IMR-90 (cell line): ENCODE measurements around the gene IL13. TPM values are rescaled to one million over a fixed set of nuclear protein-coding genes. Genes with fewer than 3 reads are reported as not detected.
A peak's percentile ranks its signal among the peaks of the same experiment; 100 is the strongest.

ENCODE experiments used
- ATAC-seq: fragments of 200-7000 bp; cut with Tn5 transposase; 2 replicates; pipeline ENCODE4 v1.9.1; 2020; ENCODE audit warnings: low read depth, mild to moderate bottlenecking, moderate library complexity
- BruUV-seq: library from RNA; stranded (reverse); fragments of 400-500 nt; replicated peaks from 2 replicates; lab custom pipeline; 2021; lab: Mats Ljungman, UMichigan
- CTCF ChIA-PET: fragments of 300-600 bp; formaldehyde crosslinking; extraction: SDS; loops from one replicate; lab custom pipeline; 2021; ENCODE audit warnings: antibody characterized with exemption; lab: Yijun Ruan, JAX
- POLR2A ChIA-PET: fragments of 300-600 bp; sonication (Branson Sonifier 250); formaldehyde crosslinking; loops from one replicate; lab custom pipeline; 2022; ENCODE audit warnings: antibody characterized with exemption; ENCODE audit not compliant: unreplicated experiment; lab: Charles Lee
- DNase-seq: peaks from one replicate; pipeline ENCODE4 v3.0.0; 2013
- H2AFZ ChIP-seq: replicated peaks from 2 replicates; pipeline ENCODE3; 2013; ENCODE audit warnings: low read length, mild to moderate bottlenecking; ENCODE audit not compliant: poor library complexity
- H2AK5ac ChIP-seq: 2 replicates; pipeline ENCODE4 v1.6.1; 2013; ENCODE audit warnings: low read depth, low read length, inconsistent platforms
- H2AK9ac ChIP-seq: replicated peaks from 2 replicates; pipeline ENCODE3; 2013; ENCODE audit warnings: mild to moderate bottlenecking, low read depth, low read length, moderate library complexity; ENCODE audit not compliant: poor library complexity
- H2BK120ac ChIP-seq: 2 replicates; pipeline ENCODE4 v1.6.1; 2013; ENCODE audit warnings: low read depth, low read length, inconsistent platforms
- H2BK15ac ChIP-seq: 3 replicates; pipeline ENCODE4 v1.6.1; 2013; ENCODE audit warnings: low read depth, low read length, inconsistent platforms
- H2BK20ac ChIP-seq: 2 replicates; pipeline ENCODE4 v1.6.1; 2013; ENCODE audit warnings: low read depth, mild to moderate bottlenecking, inconsistent platforms, low read length, moderate library complexity
- H2BK5ac ChIP-seq: 2 replicates; pipeline ENCODE4 v1.6.1; 2013; ENCODE audit warnings: mild to moderate bottlenecking, low read depth, low read length, inconsistent platforms; ENCODE audit not compliant: poor library complexity, severe bottlenecking
- H3K14ac ChIP-seq: replicated peaks from 2 replicates; pipeline ENCODE4 v1.6.1; 2013; ENCODE audit warnings: low read depth, low read length, inconsistent platforms
- H3K18ac ChIP-seq: 2 replicates; pipeline ENCODE4 v1.6.1; 2013; ENCODE audit warnings: low read depth, low read length, control low read depth
- H3K23ac ChIP-seq: 2 replicates; pipeline ENCODE4 v1.6.1; 2013; ENCODE audit warnings: low read depth, low read length, inconsistent platforms
- H3K27ac ChIP-seq: 2 replicates; pipeline ENCODE4 v1.5.1; 2013; ENCODE audit warnings: mild to moderate bottlenecking, control low read depth, low read length; ENCODE audit not compliant: insufficient read depth
- H3K27me3 ChIP-seq: 2 replicates; pipeline ENCODE4 v1.6.1; 2013; ENCODE audit warnings: low read length; ENCODE audit not compliant: control insufficient read depth, insufficient read depth
- H3K36me3 ChIP-seq: 2 replicates; pipeline ENCODE4 v1.6.1; 2013; ENCODE audit warnings: low read length, mixed read lengths; ENCODE audit not compliant: control insufficient read depth, insufficient read depth
- H3K4ac ChIP-seq: 2 replicates; pipeline ENCODE4 v1.6.1; 2013; ENCODE audit warnings: low read depth, low read length, inconsistent platforms
- H3K4me1 ChIP-seq: 2 replicates; pipeline ENCODE4 v1.6.1; 2013; ENCODE audit warnings: low read length, mixed read lengths; ENCODE audit not compliant: control insufficient read depth, insufficient read depth
- H3K4me2 ChIP-seq: 2 replicates; pipeline ENCODE4 v1.6.1; 2013; ENCODE audit warnings: low read depth, mild to moderate bottlenecking, control low read depth, low read length, moderate library complexity
- H3K4me3 ChIP-seq: 2 replicates; pipeline ENCODE4 v1.5.1; 2013; ENCODE audit warnings: low read depth, mild to moderate bottlenecking, control low read depth, low read length, moderate library complexity; ENCODE audit not compliant: insufficient read depth
- H3K56ac ChIP-seq: 2 replicates; pipeline ENCODE4 v1.6.1; 2013; ENCODE audit warnings: low read length, inconsistent platforms; ENCODE audit not compliant: insufficient read depth; ENCODE audit errors: extremely low read depth
- H3K79me1 ChIP-seq, 2 experiments: 2 replicates each; pipeline ENCODE4 v1.6.1; 2013; ENCODE audit warnings: low read length in 2 of 2, inconsistent platforms in 1 of 2, low read depth in 1 of 2
- H3K9ac ChIP-seq: 2 replicates; pipeline ENCODE4 v1.6.1; 2013; ENCODE audit warnings: low read depth, low read length, control low read depth
- H3K9me1 ChIP-seq: 2 replicates; pipeline ENCODE4 v1.6.1; 2013; ENCODE audit warnings: low read length, inconsistent platforms; ENCODE audit not compliant: insufficient read depth
- H3K9me3 ChIP-seq: 2 replicates; pipeline ENCODE4 v1.6.1; 2013; ENCODE audit warnings: low read length; ENCODE audit not compliant: control insufficient read depth, insufficient read depth
- H4K20me1 ChIP-seq: 2 replicates; pipeline ENCODE4 v1.6.1; 2013; ENCODE audit warnings: low read length, inconsistent platforms; ENCODE audit not compliant: insufficient read depth
- H4K5ac ChIP-seq: 2 replicates; pipeline ENCODE4 v1.6.1; 2013; ENCODE audit warnings: mild to moderate bottlenecking, low read depth, low read length, control low read depth
- H4K8ac ChIP-seq, 2 experiments: 2 replicates each; pipeline ENCODE4 v1.6.1; 2013; ENCODE audit warnings: low read depth in 2 of 2, low read length in 2 of 2, control low read depth in 1 of 2, inconsistent platforms in 1 of 2
- H4K91ac ChIP-seq: 2 replicates; pipeline ENCODE4 v1.6.1; 2013; ENCODE audit warnings: low read depth, low read length, inconsistent platforms; ENCODE audit not compliant: insufficient read depth
- BHLHE40 ChIP-seq: fragments of 150-350 bp; IDR thresholded peaks from 2 replicates; pipeline ENCODE4 v1.6.1; 2016; ENCODE audit warnings: mild to moderate bottlenecking, low read depth, low read length
- CEBPB ChIP-seq: IDR thresholded peaks from 2 replicates; pipeline ENCODE4 v1.6.1; 2012; ENCODE audit warnings: low read depth, low read length, improper control_type of control experiment
- CHD1 ChIP-seq: IDR thresholded peaks from 2 replicates; pipeline ENCODE4 v1.6.1; 2012; ENCODE audit warnings: low read depth, low read length, improper control_type of control experiment
- CTCF ChIP-seq: conservative IDR thresholded peaks from 2 replicates; pipeline ENCODE4 v1.5.1; 2012; ENCODE audit warnings: mild to moderate bottlenecking, low read depth, low read length, improper control_type of control experiment
- ELK1 ChIP-seq: fragments of 150-350 bp; IDR thresholded peaks from 2 replicates; pipeline ENCODE4 v1.6.1; 2016; ENCODE audit warnings: low read depth, mild to moderate bottlenecking, low read length, moderate library complexity, borderline replicate concordance
- FOS ChIP-seq: fragments of 150-350 bp; IDR thresholded peaks from 2 replicates; pipeline ENCODE4 v1.6.1; 2016; ENCODE audit warnings: low read depth, low read length
- MAFK ChIP-seq: IDR thresholded peaks from 2 replicates; pipeline ENCODE4 v1.6.1; 2012; ENCODE audit warnings: low read depth, low read length, improper control_type of control experiment
- MAZ ChIP-seq: IDR thresholded peaks from 2 replicates; pipeline ENCODE4 v1.6.1; 2012; ENCODE audit warnings: low read depth, mild to moderate bottlenecking, low read length, improper control_type of control experiment, moderate library complexity, borderline replicate concordance
- MXI1 ChIP-seq: IDR thresholded peaks from 2 replicates; pipeline ENCODE4 v1.6.1; 2012; ENCODE audit warnings: low read depth, mild to moderate bottlenecking, low read length, moderate library complexity, borderline replicate concordance
- NFE2L2 ChIP-seq: fragments of 150-350 bp; IDR thresholded peaks from 2 replicates; pipeline ENCODE4 v1.6.1; 2016; ENCODE audit warnings: low read depth, mild to moderate bottlenecking, low read length
- POLR2A ChIP-seq: IDR thresholded peaks from 2 replicates; pipeline ENCODE4 v1.6.1; 2012; ENCODE audit warnings: mild to moderate bottlenecking, low read depth, low read length
- RAD21 ChIP-seq: IDR thresholded peaks from 2 replicates; pipeline ENCODE4 v1.6.1; 2012; ENCODE audit warnings: low read length, improper control_type of control experiment
- RCOR1 ChIP-seq: IDR thresholded peaks from 2 replicates; pipeline ENCODE4 v1.6.1; 2012; ENCODE audit warnings: mild to moderate bottlenecking, low read length, improper control_type of control experiment; ENCODE audit not compliant: insufficient replicate concordance
- RFX5 ChIP-seq: IDR thresholded peaks from 2 replicates; pipeline ENCODE4 v1.8.0; 2012; ENCODE audit warnings: low read depth, mild to moderate bottlenecking, low read length, moderate library complexity
- SMC3 ChIP-seq: fragments of 150-350 bp; IDR thresholded peaks from 2 replicates; pipeline ENCODE4 v1.6.1; 2016; ENCODE audit warnings: low read depth, mild to moderate bottlenecking, antibody characterized with exemption, low read length, moderate library complexity
- USF2 ChIP-seq: fragments of 150-350 bp; IDR thresholded peaks from 2 replicates; pipeline ENCODE4 v1.6.1; 2017; ENCODE audit warnings: mild to moderate bottlenecking, antibody characterized with exemption, low read length, low read depth
- WGBS, 2 experiments: methylation state at CpG; one replicate each; pipeline versions ENCODE4 v1.1.5 to v1.1.7; 2013; ENCODE audit warnings: missing lambda C conversion rate in 2 of 2; ENCODE audit not compliant: insufficient read length in 1 of 2; ENCODE audit errors: extremely low coverage in 2 of 2; 5-methylcytosine and 5-hydroxymethylcytosine counted together
- dilution Hi-C: fragments of 300-500 bp; cut with HindIII; formaldehyde crosslinking; loops from one replicate; pipeline ENCODE4 v1.14.3; 2018; ENCODE audit warnings: low sequenced_read_pairs; ENCODE audit not compliant: unreplicated experiment
- in situ Hi-C: fragments of 300-500 bp; cut with MboI; formaldehyde crosslinking; loops from 3 replicates; pipeline ENCODE4 v1.14.3; 2019; ENCODE audit warnings: low sequenced_read_pairs, inconsistent platforms, mixed read lengths
- intact Hi-C: fragments of 100-400 bp; cut with micrococcal nuclease; formaldehyde crosslinking; loops from 2 replicates; pipeline ENCODE4 v1.10.0; 2022
- polyA plus RNA-seq, 3 experiments: library from polyadenylated mRNA; depleted of rRNA; stranded (reverse); fragments of >200 nt; gene quantifications; 2 replicates each; pipeline ENCODE4 v1.2.3, GENCODE V29; 2012; ENCODE audit warnings: low replicate concordance in 1 of 3
- total RNA-seq: library from RNA; depleted of rRNA; stranded (reverse); fragments of >200 nt; gene quantifications from 2 replicates; pipeline ENCODE4 v1.2.3, GENCODE V29; 2012

IL13 gene
- total and polyA plus RNA-seq, 2 of the 4 experiments (the other 2 are of a cell fraction): not detected

GRCh38 chr5:132677191-132677590 lies 19.2 kb downstream of the IL13 start:
- CTCF ChIA-PET: interaction anchor here (1.0 kb wide), 1 partner anchor 9 kb away, joined by 3 read pairs; no protein-coding TSS in a partner anchor
- Histone ChIP-seq H2AK9ac (no peak overlapping the region), H3K23ac (peak overlapping the region; percentile 46; the same call in 1 of the 2 replicates), H2BK5ac (peak overlapping the region; percentile 76), H3K27ac (no peak overlapping the region), H3K79me1 (no peaks in the 10 kb centered on the region), H3K9me3 (no peaks in the 10 kb centered on the region), H3K4me3 (no peak overlapping the region), H3K4me1 (peaks cover 18% of the 10 kb centered on the region), H3K18ac (peak overlapping the region; percentile 22; the same call in 1 of the 2 replicates), H3K27me3 (no peaks in the 10 kb centered on the region), H2BK15ac (peak overlapping the region; percentile 97; the same call in 1 of the 3 replicates), H3K14ac (peak overlapping the region; percentile 39), H3K9me1 (peaks cover 25% of the 10 kb centered on the region), H2AFZ (peak overlapping the region; percentile 67), H3K4ac (peak overlapping the region; percentile 90), H4K91ac (peak overlapping the region; percentile 83; the same call in 1 of the 2 replicates), H3K9ac (no peak overlapping the region), H3K4me2 (peak overlapping the region; percentile 23; the same call in 1 of the 2 replicates), H4K5ac (no peak overlapping the region), H3K56ac (peak overlapping the region; percentile 19), H2BK20ac (peak overlapping the region; percentile 88), H4K8ac (peak overlapping the region; percentile 45 to 73; a peak in 2 of 4 replicates), H2AK5ac (no peak overlapping the region), H4K20me1 (no peaks in the 10 kb centered on the region), H3K36me3 (no peaks in the 10 kb centered on the region), H2BK120ac (peak overlapping the region; percentile 91)
- POLR2A ChIA-PET: no interaction called here
- peak; percentile 91 for DNase-seq
- ATAC-seq: peak; percentile 89
- no TSS peak for BruUV-seq
- dilution Hi-C loops (no loop called here), intact Hi-C loops (no loop called here), in situ Hi-C loops (no loop called here)
- TF ChIP-seq RCOR1: peak; percentile 73
- TF ChIP-seq FOS: peak; percentile 70
- TF ChIP-seq BHLHE40: no peak
- TF ChIP-seq RAD21: peak; percentile 46; the same call in 1 of the 2 replicates
- TF ChIP-seq USF2: no peak
- TF ChIP-seq MAZ: no peak
- TF ChIP-seq CTCF: peak; percentile 57
- no peak for TF ChIP-seq ELK1
- TF ChIP-seq MAFK: no peak
- TF ChIP-seq MXI1: peak; percentile 63; the same call in 1 of the 2 replicates
- TF ChIP-seq NFE2L2: no peak
- peak; percentile 39; the same call in 1 of the 2 replicates for TF ChIP-seq SMC3
- TF ChIP-seq CEBPB: no peak
- no peak for TF ChIP-seq CHD1
- TF ChIP-seq RFX5: no peak
- TF ChIP-seq POLR2A: no peak
- WGBS, 2 experiments: 0% methylated on average over 2 of the region's 7 CpGs; no CpG with 5 or more reads in 1 of the 2 experiments
